CD4-positive, alpha-beta T cell (primary cell): ENCODE results near the gene RHOD. TPM values are rescaled to one million over a fixed set of nuclear protein-coding genes. Genes with fewer than 3 reads are reported as not detected.

ENCODE experiments used
- ATAC-seq: fragments of 200-7000 bp; cut with Tn5 transposase; one replicate; pipeline ENCODE4 v1.10.0; 2022; ENCODE audit warnings: mild to moderate bottlenecking; ENCODE audit not compliant: poor library complexity
- CTCF ChIA-PET: fragments of 350-600 bp; sonication (Branson Sonifier 250); formaldehyde crosslinking; loops from one replicate; lab custom pipeline; 2021; ENCODE audit warnings: antibody characterized with exemption, inconsistent platforms; lab: Charles Lee
- POLR2A ChIA-PET: fragments of 350-600 bp; sonication (Branson Sonifier 250); formaldehyde crosslinking; loops from one replicate; lab custom pipeline; 2021; ENCODE audit warnings: antibody characterized with exemption, inconsistent platforms; lab: Charles Lee
- DNase-seq, 14 experiments: peaks; one replicate each; pipeline ENCODE4 v3.0.0-alpha.2; 2013 to 2020; ENCODE audit warnings: mixed read lengths in 2 of 14
- H3K27ac ChIP-seq, 2 donors: one replicate each; pipeline versions ENCODE4 v1.5.1 to v1.7.0; 2013; ENCODE audit warnings: low read length in 2 of 2, low read depth in 1 of 2, mild to moderate bottlenecking in 1 of 2
- H3K27me3 ChIP-seq, 2 experiments: 1 replicate in 1 of 2; 2 replicates in 1 of 2; pipeline versions ENCODE4 v1.6.1 to v1.7.0; 2013; ENCODE audit warnings: low read length in 2 of 2, control low read depth in 1 of 2, mild to moderate bottlenecking in 1 of 2, moderate library complexity in 1 of 2; ENCODE audit not compliant: insufficient read depth in 2 of 2, control insufficient read depth in 1 of 2
- H3K36me3 ChIP-seq: one replicate; pipeline ENCODE4 v1.6.1; 2013; ENCODE audit warnings: low read length, control low read depth; ENCODE audit not compliant: insufficient read depth
- H3K4me1 ChIP-seq: one replicate; pipeline ENCODE4 v1.6.1; 2013; ENCODE audit warnings: low read length, control low read depth; ENCODE audit not compliant: insufficient read depth
- H3K4me3 ChIP-seq: one replicate; pipeline ENCODE4 v1.5.1; 2013; ENCODE audit warnings: mild to moderate bottlenecking, low read length, moderate library complexity
- H3K9me3 ChIP-seq, 2 experiments: 1 replicate in 1 of 2; 2 replicates in 1 of 2; pipeline versions ENCODE4 v1.6.1 to v1.7.0; 2013; ENCODE audit warnings: low read length in 2 of 2, mild to moderate bottlenecking in 2 of 2, control low read depth in 1 of 2, moderate library complexity in 1 of 2; ENCODE audit not compliant: control insufficient read depth in 1 of 2, insufficient read depth in 1 of 2
- H3K27ac Mint-ChIP-seq: one replicate; pipeline ENCODE4 v1.8.0; 2020; ENCODE audit warnings: mixed read lengths
- H3K27me3 Mint-ChIP-seq: one replicate; pipeline ENCODE4 v1.8.0; 2021; ENCODE audit warnings: mixed read lengths
- H3K36me3 Mint-ChIP-seq: one replicate; pipeline ENCODE4 v1.8.0; 2021; ENCODE audit warnings: low read depth, mixed read lengths
- H3K4me1 Mint-ChIP-seq: one replicate; pipeline ENCODE4 v1.8.0; 2021; ENCODE audit warnings: low read depth, mixed read lengths
- H3K4me3 Mint-ChIP-seq: one replicate; pipeline ENCODE4 v1.8.0; 2020; ENCODE audit warnings: mild to moderate bottlenecking, mixed read lengths
- H3K9me3 Mint-ChIP-seq: one replicate; pipeline ENCODE4 v1.8.0; 2020; ENCODE audit warnings: mixed read lengths
- CTCF ChIP-seq: fragments of 200-600 bp; IDR thresholded peaks from one replicate; pipeline ENCODE4 v1.8.0; 2022; ENCODE audit warnings: antibody characterized with exemption, mild to moderate bottlenecking
- intact Hi-C, 2 experiments: fragments of 100-400 bp; cut with DNase I in 1 of 2; cut with micrococcal nuclease in 1 of 2; formaldehyde crosslinking; loops; one replicate each; pipeline versions ENCODE4 v1.15.1 to v1.9.0; 2023 to 2025; cut with DNase I, micrococcal nuclease
- total RNA-seq, 174 experiments: library from RNA in 2 of 174; stranded (reverse) in 2 of 174; gene quantifications; one replicate each; pipeline ENCODE4 v1.2.3 and lab custom pipeline; 2021 to 2026

RHOD gene
- total RNA-seq, 2 experiments from 2014 or later = not detected

- Histone ChIP-seq H3K4me1 (no peaks in the 10 kb centered on the region), H3K27me3 (no peaks in the 10 kb centered on the region), H3K36me3 (no peaks in the 10 kb centered on the region), H3K9me3 (peaks cover 0 to 3% of the 10 kb centered on the region in 2 experiments), H3K27ac (no peak overlapping the region), H3K4me3 (no peak overlapping the region)
- H3K27ac Mint-ChIP-seq = no peak overlapping the region
- no peak for ATAC-seq
- no peaks in the 10 kb centered on the region for H3K36me3 Mint-ChIP-seq
- peaks cover 4% of the 10 kb centered on the region for H3K27me3 Mint-ChIP-seq
- no peak overlapping the region for H3K4me3 Mint-ChIP-seq
- TF ChIP-seq CTCF = no peak
- no peaks in the 10 kb centered on the region for H3K9me3 Mint-ChIP-seq
- ChIA-PET CTCF (no interaction called here), POLR2A (no interaction called here)
- DNase-seq = no peak
- intact Hi-C loops = no loop called here
- H3K4me1 Mint-ChIP-seq = no peaks in the 10 kb centered on the region
These were observed 43.1 kb upstream of the RHOD start for GRCh38 chr11:67013511-67014045.

- Histone ChIP-seq H3K4me1 (no peaks in the 10 kb centered on the region), H3K27me3 (no peaks in the 10 kb centered on the region), H3K27ac (no peak overlapping the region), H3K4me3 (no peak overlapping the region), H3K36me3 (no peaks in the 10 kb centered on the region), H3K9me3 (peaks cover 0 to 10% of the 10 kb centered on the region in 2 experiments)
- intact Hi-C loops = no loop called here
- H3K27ac Mint-ChIP-seq = no peak overlapping the region
- peaks cover 8% of the 10 kb centered on the region for H3K27me3 Mint-ChIP-seq
- ATAC-seq = no peak
- H3K36me3 Mint-ChIP-seq = no peaks in the 10 kb centered on the region
- TF ChIP-seq CTCF = no peak
- CTCF ChIA-PET = no interaction called here
- DNase-seq = no peak
- POLR2A ChIA-PET = no interaction called here
- no peaks in the 10 kb centered on the region for H3K4me1 Mint-ChIP-seq
- H3K9me3 Mint-ChIP-seq = no peaks in the 10 kb centered on the region
- no peak overlapping the region for H3K4me3 Mint-ChIP-seq
These were observed 42.3 kb upstream of the RHOD start for GRCh38 chr11:67014343-67014742.

GRCh38 chr11:67015048-67015447 lies 41.6 kb upstream of the RHOD start:
- no peak for TF ChIP-seq CTCF
- no peak overlapping the region for H3K27ac Mint-ChIP-seq
- H3K4me1 Mint-ChIP-seq = no peaks in the 10 kb centered on the region
- no peaks in the 10 kb centered on the region for H3K4me1 ChIP-seq
- no peaks in the 10 kb centered on the region for H3K27me3 ChIP-seq
- peaks cover 8% of the 10 kb centered on the region for H3K27me3 Mint-ChIP-seq
- H3K9me3 ChIP-seq = peaks cover 0 to 11% of the 10 kb centered on the region in 2 experiments
- no peak overlapping the region for H3K27ac ChIP-seq
- H3K9me3 Mint-ChIP-seq = no peaks in the 10 kb centered on the region
- CTCF ChIA-PET = no interaction called here
- POLR2A ChIA-PET = no interaction called here
- H3K4me3 Mint-ChIP-seq = no peak overlapping the region
- H3K4me3 ChIP-seq = no peak overlapping the region
- no peaks in the 10 kb centered on the region for H3K36me3 ChIP-seq
- no peak for ATAC-seq
- intact Hi-C loops = no loop called here
- H3K36me3 Mint-ChIP-seq = no peaks in the 10 kb centered on the region
- DNase-seq = no peak
